ENCODE data around the gene ZFYVE26.

The ZFYVE26 gene

DNA sequence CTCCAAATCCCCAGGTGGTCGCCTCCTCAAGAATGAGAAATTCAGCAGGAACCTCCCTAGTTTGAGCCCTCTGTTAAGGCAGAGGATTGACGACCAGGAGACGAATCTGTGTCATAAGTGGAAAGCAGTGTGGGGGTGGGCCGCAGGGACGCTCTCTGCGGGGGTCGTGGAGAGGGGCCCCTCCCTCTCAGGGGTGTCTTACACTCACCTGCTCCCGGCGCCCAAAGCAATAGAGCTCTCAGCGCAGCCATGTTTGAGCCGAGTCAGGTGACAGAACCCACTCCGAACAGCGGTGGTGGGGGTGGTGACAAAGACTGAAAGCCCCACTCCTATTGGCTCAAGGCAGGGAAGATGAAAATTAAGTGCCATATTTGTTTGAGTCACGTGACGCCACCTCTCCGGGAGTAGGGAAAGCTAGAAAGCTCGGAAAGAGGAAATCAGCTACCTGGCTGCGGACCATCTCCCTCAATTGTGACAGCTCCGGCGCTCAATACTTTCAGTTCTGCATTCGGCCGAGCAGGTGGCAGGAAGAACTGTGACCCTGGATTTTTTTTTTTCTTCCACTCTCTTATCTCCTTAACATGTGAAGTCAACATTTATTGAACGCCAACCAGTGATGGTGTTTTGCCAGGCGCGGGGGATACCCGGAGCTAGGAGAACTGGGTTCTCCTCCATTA, at the start of gene ZFYVE26:
TSS of gene ZFYVE26 (minus strand) at position 265 of the 677 bp plus-strand sequence. CDS start 627 bp downstream, outside the sequence.
- TF ChIP-seq GATA3 (IDR thresholded peaks at IDR 0.05; ENCODE audit: low read depth, low read length) (no peak), GATA2 (IDR thresholded peaks at IDR 0.05; ENCODE audit: low read depth, low read length) (no peak)

DNA sequence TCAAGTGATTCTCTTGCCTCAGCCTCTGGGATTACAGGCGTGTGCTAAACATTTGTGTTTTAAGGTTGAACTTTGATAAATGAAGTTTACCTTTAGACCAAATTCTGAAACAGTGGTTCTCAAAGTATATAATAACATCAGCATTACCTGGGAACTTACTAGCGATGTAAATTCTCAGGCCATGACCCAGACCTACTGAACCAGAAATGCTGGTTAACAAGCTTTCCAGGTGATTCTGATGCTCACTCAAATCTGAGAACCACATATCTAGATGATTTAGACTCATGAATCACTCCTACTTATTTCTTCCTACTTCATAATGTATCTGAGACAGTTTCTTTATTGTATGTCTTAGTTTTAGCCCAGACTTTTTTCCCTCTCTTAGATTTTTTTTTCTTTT, 46.8 kb upstream of the ZFYVE26 start:
- TF ChIP-seq GATA2 (IDR thresholded peaks at IDR 0.05; ENCODE audit: low read depth, low read length) (no peak), GATA3 (IDR thresholded peaks at IDR 0.05; ENCODE audit: low read depth, low read length) (no peak)

DNA sequence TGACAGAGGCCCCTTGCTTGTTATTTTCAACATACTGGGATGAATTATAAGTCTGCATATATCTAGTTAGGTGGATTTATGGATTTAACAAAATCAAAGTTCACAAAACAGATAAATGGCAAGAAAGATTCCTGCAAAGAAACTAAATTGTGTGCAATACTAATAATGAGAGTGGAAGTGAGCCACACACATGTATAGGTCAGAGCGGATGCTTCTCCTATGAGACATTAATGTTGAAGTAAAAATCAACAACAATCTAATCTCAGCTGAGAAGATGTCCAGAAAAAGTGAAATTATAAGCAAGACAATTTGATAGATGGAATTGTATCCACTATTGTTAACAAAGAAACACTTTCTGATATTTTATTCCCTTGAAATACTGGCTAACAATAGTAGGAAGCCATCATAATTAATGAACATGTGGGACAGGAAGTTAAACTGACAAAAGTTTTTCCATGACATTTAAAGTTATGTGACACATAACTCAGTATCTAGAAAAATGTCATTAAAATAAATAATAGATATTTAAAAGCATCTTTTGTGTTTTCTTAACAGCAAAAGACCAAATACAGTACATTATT, 42.9 kb upstream of the ZFYVE26 start:
- TF ChIP-seq GATA2 (IDR thresholded peaks at IDR 0.05; ENCODE audit: low read depth, low read length) (no peak), GATA3 (IDR thresholded peaks at IDR 0.05; ENCODE audit: low read depth, low read length) (no peak)

DNA sequence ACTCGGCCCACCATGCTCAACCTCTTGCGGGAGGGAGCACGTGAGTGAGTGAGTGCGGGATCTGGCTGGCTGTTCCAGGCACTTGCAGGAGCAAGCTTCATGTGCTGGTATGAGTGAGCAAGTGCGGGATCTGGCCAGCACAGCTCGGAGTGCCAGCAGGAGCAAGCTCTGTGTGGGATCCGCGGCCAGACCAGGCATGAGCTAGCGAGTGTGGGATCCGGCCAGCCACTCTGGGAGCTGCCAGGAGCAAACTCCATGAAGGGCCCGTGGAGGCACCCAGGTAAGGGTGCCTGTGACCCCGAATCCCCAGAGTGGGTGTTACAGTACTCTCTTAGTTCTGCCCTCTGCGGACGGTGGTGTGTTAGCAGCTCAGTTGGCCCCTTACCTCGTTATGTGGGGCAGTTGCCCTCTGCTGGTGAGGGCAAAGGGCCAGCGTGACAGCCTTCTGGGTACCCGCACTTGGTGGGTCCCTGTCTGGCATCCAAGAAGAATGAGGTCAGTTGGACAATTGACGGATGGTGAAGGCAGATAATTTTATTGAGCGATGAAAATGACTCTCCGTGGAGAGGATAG, 41.5 kb upstream of the ZFYVE26 start:
- TF ChIP-seq GATA3 (IDR thresholded peaks at IDR 0.05; ENCODE audit: low read depth, low read length) (no peak), GATA2 (IDR thresholded peaks at IDR 0.05; ENCODE audit: low read depth, low read length) (no peak)

DNA sequence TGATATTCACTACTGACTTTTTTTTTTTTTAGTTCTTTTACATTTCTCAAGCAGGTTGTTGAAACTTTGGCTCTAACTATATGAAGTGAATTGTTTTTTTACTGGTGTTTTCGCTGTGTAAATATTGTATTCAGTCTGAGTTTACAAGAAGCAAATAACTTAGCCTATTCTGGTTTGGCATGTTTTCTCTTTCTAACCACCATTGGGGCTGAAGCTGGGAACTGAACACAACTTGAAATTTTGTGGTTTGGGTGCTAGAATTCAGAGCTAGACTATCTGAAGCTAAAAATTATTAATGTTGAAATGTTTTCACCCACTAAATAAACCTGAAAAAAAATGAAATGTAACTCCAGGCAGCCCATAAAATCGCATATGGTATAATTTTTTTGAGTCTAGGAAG, 40.4 kb upstream of the ZFYVE26 start:
- TF ChIP-seq GATA2 (IDR thresholded peaks at IDR 0.05; ENCODE audit: low read depth, low read length) = no peak
- no peak for TF ChIP-seq GATA3 (IDR thresholded peaks at IDR 0.05; ENCODE audit: low read depth, low read length)

DNA sequence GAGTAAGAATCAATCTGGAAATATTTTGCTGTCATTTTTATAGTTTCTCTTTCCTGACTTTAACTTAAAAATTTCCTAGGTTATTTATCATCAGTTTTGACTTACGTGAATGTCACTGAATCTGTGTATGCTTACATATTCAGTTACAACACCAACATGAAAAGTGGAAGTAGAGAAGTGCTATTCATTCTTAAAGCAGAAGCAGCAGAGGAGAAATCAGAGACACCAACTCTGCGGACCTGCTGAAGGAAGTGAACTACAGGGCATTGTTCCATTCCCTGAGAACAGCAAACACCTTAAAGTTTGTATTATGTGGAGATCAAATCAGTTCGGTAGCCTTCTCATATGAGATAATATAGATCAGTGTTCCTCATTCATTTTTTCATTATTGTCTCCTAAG, 37.3 kb upstream of the ZFYVE26 start:
- TF ChIP-seq GATA2 (IDR thresholded peaks at IDR 0.05; ENCODE audit: low read depth, low read length) (no peak), GATA3 (IDR thresholded peaks at IDR 0.05; ENCODE audit: low read depth, low read length) (no peak)

DNA sequence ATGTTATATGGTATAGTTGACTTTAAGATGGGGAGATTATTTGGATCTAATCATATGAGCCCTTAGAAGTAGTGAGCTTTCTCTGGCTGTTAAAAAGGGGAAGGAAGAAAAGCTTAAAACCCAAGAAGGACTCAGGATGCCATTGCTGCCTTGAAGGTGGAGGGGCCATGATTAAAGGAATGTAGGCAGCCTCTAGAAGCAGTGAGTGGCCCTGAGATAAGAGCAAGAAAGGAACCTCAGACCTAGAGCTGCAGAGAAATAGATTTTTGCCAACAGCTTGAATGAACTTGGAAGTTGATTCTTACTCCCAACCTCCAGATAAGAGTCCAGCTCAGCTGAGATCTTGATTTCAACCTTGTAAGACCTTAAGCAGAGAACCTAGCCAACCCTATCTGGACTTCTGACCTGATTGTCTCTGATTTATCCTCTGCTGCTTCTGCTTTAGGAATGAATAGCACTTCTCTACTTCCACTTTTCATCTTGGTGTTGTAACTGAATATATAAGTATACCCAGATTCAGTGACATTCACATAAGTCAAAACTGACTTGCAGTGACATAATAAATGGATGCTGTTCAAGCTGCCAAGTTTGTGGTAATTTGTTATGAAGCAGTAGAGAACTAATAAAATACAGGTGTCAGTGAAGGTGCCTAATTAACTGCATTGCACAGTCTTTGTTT, 36.7 kb upstream of the ZFYVE26 start:
- TF ChIP-seq GATA3 (IDR thresholded peaks at IDR 0.05; ENCODE audit: low read depth, low read length) (no peak), GATA2 (IDR thresholded peaks at IDR 0.05; ENCODE audit: low read depth, low read length) (no peak)

DNA sequence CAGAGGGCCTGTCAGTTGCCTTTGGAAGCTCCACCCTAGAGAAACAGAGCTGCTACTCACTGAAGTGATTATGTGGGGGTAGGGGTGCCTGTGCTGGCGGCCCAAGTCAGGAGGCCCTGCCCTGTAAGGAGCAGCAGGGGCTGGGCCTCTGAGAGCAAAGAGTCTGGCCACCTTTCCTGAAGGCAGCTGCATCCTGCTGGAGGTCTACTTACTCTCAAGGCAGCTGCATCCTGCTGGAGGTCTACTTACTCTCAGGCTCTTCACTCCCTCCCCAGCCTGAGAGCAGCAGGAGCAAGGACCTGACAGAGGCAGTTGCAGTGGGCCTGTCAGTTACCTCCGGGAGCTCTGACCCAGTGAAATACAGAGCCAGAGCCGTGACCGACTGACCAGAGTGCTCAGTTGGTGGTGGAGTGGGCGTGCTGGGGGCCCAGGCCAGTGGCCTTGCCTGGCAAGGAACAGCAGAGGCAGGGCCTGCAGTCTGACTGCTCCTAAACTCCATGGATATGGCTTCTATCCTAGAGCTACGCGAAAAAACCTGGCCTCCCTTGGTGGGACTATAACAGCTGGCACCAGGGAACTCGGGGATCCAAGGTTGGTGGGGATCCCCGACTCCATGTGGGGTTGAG, 35.5 kb upstream of the ZFYVE26 start:
- TF ChIP-seq GATA3 (IDR thresholded peaks at IDR 0.05; ENCODE audit: low read depth, low read length) (no peak), GATA2 (IDR thresholded peaks at IDR 0.05; ENCODE audit: low read depth, low read length) (no peak)

DNA sequence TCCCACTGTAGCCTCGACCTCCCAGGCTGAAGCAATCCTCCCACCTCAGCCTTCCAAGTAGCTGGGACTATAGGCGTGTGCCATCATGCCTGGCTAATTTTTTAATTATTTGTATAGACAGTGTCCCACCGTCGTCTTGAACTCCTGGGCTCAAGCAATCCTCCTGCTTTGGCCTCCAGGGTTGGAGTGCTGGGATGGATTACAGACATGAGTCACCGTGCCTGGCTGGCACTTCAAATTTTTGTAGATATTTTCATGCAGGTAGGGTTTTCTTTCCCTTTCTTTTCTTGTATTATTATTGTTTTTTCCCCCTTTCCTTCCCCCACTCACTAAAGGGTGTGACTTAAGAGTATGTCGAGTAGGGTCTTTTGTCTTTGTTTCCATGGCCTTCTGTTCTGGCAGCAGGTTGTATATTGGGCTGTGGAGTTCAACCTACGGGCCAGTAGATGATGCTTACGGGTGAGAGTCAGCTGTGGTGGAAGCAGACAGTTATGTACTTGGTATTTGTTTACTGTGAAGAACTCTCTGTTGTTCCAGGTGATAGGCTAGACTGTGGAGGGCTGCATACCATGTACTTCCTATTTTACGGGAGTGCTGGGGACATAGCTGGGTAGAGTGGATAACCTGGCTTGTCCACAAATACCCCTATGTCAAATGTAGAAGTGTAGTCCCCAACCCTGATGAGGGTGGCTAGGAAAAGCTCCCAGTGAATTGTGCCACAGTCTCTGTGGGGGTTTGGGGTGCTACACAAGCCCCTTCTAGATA, 33.9 kb upstream of the ZFYVE26 start:
- TF ChIP-seq GATA3 (IDR thresholded peaks at IDR 0.05; ENCODE audit: low read depth, low read length) (no peak), GATA2 (IDR thresholded peaks at IDR 0.05; ENCODE audit: low read depth, low read length) (no peak)

DNA sequence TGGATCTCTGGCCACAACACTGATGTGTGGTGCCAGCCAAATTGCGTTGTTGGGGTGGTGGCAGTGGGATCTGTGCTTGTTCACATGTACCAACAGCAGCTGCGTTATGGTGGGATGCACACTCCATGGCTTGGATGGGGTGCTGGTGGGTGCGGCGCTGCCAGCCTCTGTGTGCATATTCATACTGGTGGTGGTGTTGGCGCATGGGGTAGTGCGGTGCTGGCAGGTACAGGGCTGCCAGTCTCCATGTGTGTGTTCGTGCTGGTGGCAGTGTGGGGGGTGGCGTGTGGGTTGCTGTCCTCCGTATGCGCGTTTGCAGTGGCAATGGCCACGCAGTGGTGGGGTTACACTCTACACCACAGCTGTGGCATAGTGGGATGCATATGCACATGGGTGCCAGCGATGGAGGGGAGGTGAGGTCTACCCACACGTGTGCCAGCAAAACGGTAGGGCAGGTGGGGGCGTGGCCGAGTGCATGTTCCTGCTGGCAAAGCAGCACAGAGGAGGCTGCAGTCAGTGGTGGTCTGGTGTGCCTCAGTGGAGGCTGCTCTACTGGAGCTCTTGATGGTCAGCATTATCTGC, 29.7 kb upstream of the ZFYVE26 start:
- TF ChIP-seq GATA3 (IDR thresholded peaks at IDR 0.05; ENCODE audit: low read depth, low read length) (no peak), GATA2 (IDR thresholded peaks at IDR 0.05; ENCODE audit: low read depth, low read length) (no peak)

DNA sequence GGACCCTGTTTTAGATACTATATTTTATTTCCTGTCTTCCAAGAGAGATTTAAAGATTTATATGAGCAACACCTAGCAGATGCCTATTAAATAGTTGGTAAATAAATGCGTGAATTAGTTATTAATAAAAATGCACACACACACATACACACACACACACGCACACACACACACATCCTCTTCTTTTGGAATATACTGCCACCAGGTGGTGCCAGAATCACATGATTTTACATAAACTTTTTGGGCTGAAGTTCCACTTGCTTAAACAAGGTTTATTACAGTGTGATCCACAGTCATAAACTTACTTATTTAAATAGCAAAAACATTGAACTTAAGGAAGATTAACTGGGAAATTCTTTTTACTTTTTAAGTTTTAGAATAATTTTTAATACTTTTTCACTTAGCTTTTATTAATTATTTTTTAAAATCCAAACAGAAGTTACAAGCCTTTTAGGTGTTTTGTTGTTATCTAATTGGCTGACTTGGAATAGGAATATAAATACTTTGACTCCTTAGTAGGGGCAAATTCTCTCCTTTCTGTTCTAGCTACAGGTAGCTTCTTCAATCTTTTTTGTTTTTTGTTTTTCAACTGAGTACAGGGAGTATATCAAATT, 20.7 kb upstream of the ZFYVE26 start:
- TF ChIP-seq GATA3 (IDR thresholded peaks at IDR 0.05; ENCODE audit: low read depth, low read length) (no peak), GATA2 (IDR thresholded peaks at IDR 0.05; ENCODE audit: low read depth, low read length) (no peak)

DNA sequence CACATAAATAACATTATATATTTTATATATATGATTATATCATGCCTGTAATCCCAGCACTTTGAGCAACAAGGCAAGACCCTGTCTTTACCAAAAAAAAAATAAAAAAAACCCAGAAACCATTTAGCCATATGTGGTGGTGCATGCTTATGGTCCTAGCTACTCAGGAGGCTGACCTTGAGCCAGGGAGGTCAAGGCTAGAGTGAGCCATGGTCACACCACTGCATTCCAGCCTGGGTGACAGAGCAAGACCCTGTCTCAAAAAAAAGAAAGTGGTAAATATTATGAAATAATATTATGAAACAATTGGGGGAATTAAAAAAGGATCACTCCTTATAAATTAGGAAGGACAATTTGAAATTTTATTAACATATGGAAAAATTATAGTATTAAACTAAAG, 19.2 kb upstream of the ZFYVE26 start:
- TF ChIP-seq GATA2 (IDR thresholded peaks at IDR 0.05; ENCODE audit: low read depth, low read length) (no peak), GATA3 (IDR thresholded peaks at IDR 0.05; ENCODE audit: low read depth, low read length) (no peak)

DNA sequence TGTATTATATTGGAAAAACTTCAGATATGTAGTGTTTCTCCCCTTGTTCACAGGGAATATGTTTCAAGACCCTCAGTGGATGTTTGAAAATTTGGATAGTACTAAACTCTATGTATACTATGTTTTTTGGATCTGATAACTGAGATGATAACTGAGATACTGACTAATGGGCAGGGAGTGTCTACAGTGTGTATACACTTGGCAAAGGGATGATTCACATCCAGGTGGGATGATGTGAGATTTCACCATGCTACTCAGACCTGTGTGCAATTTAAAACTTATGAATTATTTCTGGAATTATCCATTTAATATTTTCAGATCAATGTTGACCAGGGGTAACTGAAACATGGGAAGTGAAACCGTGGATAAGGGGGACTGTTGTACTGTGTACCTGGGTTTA, 17.0 kb upstream of the ZFYVE26 start:
- TF ChIP-seq GATA3 (IDR thresholded peaks at IDR 0.05; ENCODE audit: low read depth, low read length) (no peak), GATA2 (IDR thresholded peaks at IDR 0.05; ENCODE audit: low read depth, low read length) (no peak)

All from SH-SY5Y (cell line).